Measurements from ENCODE around the gene CERK.

DNA sequence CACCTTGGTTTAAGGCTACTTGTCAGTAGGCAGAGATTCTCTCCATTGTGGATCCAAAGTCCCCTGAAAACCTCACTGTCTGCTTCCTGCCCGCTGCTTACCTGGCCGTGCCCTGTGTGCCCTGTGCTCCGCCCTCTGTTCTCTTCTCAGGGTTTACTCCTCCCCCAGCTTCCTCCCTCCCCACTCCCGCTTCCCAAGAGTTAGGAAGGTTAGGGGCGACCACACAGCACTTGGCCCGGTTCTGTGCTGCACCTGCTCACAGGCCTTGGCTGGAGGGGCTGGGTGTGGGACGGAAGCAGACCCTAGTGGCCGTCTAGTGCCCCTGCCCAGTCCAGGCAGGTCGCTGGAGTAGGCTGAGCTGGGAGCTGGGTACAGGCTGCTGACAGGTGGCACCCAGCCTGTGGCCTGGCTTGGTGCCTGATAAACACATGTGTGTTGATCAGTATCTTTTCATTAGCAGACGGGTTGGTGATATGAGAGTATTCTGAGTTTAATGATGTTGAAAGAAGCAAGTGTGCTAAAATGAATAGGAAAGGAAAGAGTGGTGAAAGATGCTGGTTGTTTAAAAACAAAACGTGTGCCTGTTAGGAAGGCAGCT, 77.3 kb downstream of the CERK start:
- TF ChIP-seq, protein P1, sequence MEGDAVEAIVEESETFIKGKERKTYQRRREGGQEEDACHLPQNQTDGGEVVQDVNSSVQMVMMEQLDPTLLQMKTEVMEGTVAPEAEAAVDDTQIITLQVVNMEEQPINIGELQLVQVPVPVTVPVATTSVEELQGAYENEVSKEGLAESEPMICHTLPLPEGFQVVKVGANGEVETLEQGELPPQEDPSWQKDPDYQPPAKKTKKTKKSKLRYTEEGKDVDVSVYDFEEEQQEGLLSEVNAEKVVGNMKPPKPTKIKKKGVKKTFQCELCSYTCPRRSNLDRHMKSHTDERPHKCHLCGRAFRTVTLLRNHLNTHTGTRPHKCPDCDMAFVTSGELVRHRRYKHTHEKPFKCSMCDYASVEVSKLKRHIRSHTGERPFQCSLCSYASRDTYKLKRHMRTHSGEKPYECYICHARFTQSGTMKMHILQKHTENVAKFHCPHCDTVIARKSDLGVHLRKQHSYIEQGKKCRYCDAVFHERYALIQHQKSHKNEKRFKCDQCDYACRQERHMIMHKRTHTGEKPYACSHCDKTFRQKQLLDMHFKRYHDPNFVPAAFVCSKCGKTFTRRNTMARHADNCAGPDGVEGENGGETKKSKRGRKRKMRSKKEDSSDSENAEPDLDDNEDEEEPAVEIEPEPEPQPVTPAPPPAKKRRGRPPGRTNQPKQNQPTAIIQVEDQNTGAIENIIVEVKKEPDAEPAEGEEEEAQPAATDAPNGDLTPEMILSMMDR (IDR thresholded peaks at IDR 0.05; ENCODE audit: low read depth, low read length), result no peak
- TF ChIP-seq EZH2phosphoT487 (IDR thresholded peaks at IDR 0.05; ENCODE audit: low read depth), result no peak

Measured in OCI-LY3 (cell line).